Karpas-422 (cell line): ENCODE data around the gene OPCML. TPM values are rescaled to one million over a fixed set of nuclear protein-coding genes. Genes with fewer than 3 reads are reported as not detected.

Source experiments
- DNase-seq: peaks from one replicate; pipeline ENCODE4 v3.0.0-alpha.2; 2015
- H2AFZ ChIP-seq: fragments of 200-600 bp; sonication (generic); 2 replicates; pipeline ENCODE4 v1.6.1; 2014; ENCODE audit warnings: antibody characterized with exemption, low read length, mixed read lengths
- H3K27ac ChIP-seq: fragments of 200-600 bp; sonication (generic); 2 replicates; pipeline ENCODE4 v1.5.1; 2014; ENCODE audit warnings: mild to moderate bottlenecking, low read length, moderate library complexity
- H3K27me3 ChIP-seq: fragments of 200-600 bp; sonication (generic); 2 replicates; pipeline ENCODE4 v1.6.1; 2014; ENCODE audit warnings: low read length, mixed read lengths
- H3K36me3 ChIP-seq: fragments of 200-600 bp; sonication (generic); 2 replicates; pipeline ENCODE4 v1.6.1; 2014; ENCODE audit warnings: low read length, mixed read lengths; ENCODE audit not compliant: insufficient read depth
- H3K4me1 ChIP-seq: fragments of 200-600 bp; sonication (generic); 2 replicates; pipeline ENCODE4 v1.6.1; 2014; ENCODE audit warnings: mild to moderate bottlenecking, low read length, mixed read lengths
- H3K4me2 ChIP-seq: fragments of 200-600 bp; sonication (generic); 2 replicates; pipeline ENCODE4 v1.6.1; 2014; ENCODE audit warnings: low read length, low read depth, mild to moderate bottlenecking; ENCODE audit not compliant: poor library complexity, severe bottlenecking
- H3K4me3 ChIP-seq: fragments of 200-600 bp; sonication (generic); 2 replicates; pipeline ENCODE4 v1.5.1; 2014; ENCODE audit warnings: mild to moderate bottlenecking, antibody characterized with exemption, low read length, mixed read lengths
- H3K79me2 ChIP-seq: fragments of 200-600 bp; sonication (generic); 2 replicates; pipeline ENCODE4 v1.6.1; 2014; ENCODE audit warnings: mild to moderate bottlenecking, low read length, mixed read lengths
- H3K9ac ChIP-seq: fragments of 200-600 bp; sonication (generic); 2 replicates; pipeline ENCODE4 v1.6.0; 2014; ENCODE audit warnings: low read length
- H3K9me2 ChIP-seq: fragments of 200-600 bp; sonication (generic), shearing (Covaris generic); replicated peaks from 2 replicates; pipeline ENCODE4 v1.6.0; 2014; ENCODE audit warnings: mild to moderate bottlenecking, low read length, moderate library complexity; ENCODE audit not compliant: insufficient read depth
- H3K9me3 ChIP-seq: fragments of 300-700, 200-600 bp; sonication (generic); 2 replicates; pipeline ENCODE4 v1.6.1; 2014; ENCODE audit warnings: low read length, mixed read lengths
- H4K20me1 ChIP-seq: fragments of 200-600 bp; sonication (generic); 2 replicates; pipeline ENCODE4 v1.6.1; 2014; ENCODE audit warnings: mild to moderate bottlenecking, antibody characterized with exemption, low read length, low read depth; ENCODE audit not compliant: insufficient read depth
- total RNA-seq: library from RNA; depleted of rRNA; stranded (reverse); fragments of >200 nt; shearing (Covaris generic); gene quantifications from 2 replicates; pipeline ENCODE4 v1.2.3, GENCODE V29; 2014; ENCODE audit warnings: low replicate concordance

Gene OPCML
- total RNA-seq, 1 experiment from 2014 or later: not detected

DNA sequence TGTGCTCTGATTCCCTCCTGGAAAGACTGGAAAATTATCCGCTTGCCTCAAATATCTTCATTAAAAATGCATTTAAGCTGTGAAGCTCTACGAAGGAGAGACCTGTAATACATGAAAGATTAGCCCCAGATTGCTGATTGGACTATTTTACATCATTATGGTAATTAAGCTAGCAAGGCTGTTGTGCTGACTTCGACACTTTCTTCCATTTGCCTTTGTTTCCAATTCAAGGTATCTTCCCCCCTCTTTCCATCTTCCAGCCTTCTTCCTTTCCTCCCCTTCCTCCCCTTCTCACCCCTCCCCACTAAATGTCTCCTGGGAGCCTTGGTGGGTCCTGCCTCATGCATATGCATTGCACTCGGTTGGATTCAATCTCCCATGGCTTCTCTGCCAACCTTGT is 710.8 kb downstream of the OPCML start:
- no peak for DNase-seq
- no peak overlapping the region for H3K4me2 ChIP-seq
- H3K27ac ChIP-seq: no peak overlapping the region
- H3K36me3 ChIP-seq: no peaks in the 10 kb centered on the region
- H2AFZ ChIP-seq: no peak overlapping the region
- no peaks in the 10 kb centered on the region for H3K9me3 ChIP-seq
- no peak overlapping the region for H3K9ac ChIP-seq
- H3K79me2 ChIP-seq: no peaks in the 10 kb centered on the region
- H3K4me3 ChIP-seq: no peak overlapping the region
- H3K27me3 ChIP-seq: no peaks in the 10 kb centered on the region
- no peaks in the 10 kb centered on the region for H4K20me1 ChIP-seq
- H3K9me2 ChIP-seq: no peaks in the 10 kb centered on the region
- no peaks in the 10 kb centered on the region for H3K4me1 ChIP-seq

DNA sequence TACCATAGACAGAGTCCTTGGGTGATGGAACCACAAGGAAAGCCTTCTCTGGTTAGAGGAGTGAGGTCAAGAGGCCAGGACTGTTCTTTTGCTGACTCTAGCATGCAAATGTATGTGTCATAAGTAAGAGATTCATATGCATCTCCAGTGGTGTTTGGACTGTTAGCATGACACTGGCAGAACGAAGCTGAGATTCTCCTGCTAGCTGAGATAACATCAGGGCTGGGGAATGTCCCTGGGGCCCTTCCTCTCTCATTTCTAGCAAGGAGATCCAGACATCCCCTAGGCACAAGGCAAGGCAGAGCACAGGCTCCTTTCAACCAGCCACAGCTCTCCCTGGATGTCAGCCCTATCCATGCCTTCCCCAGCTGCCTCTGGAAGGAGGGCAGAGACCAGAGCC is 711.3 kb downstream of the OPCML start:
- no peaks in the 10 kb centered on the region for H3K9me2 ChIP-seq
- no peak overlapping the region for H3K27ac ChIP-seq
- no peaks in the 10 kb centered on the region for H3K79me2 ChIP-seq
- H3K9me3 ChIP-seq: no peaks in the 10 kb centered on the region
- H3K27me3 ChIP-seq: no peaks in the 10 kb centered on the region
- H3K4me1 ChIP-seq: no peaks in the 10 kb centered on the region
- no peak overlapping the region for H2AFZ ChIP-seq
- DNase-seq: no peak
- no peaks in the 10 kb centered on the region for H3K36me3 ChIP-seq
- H3K9ac ChIP-seq: no peak overlapping the region
- no peaks in the 10 kb centered on the region for H4K20me1 ChIP-seq
- no peak overlapping the region for H3K4me3 ChIP-seq
- no peak overlapping the region for H3K4me2 ChIP-seq

DNA sequence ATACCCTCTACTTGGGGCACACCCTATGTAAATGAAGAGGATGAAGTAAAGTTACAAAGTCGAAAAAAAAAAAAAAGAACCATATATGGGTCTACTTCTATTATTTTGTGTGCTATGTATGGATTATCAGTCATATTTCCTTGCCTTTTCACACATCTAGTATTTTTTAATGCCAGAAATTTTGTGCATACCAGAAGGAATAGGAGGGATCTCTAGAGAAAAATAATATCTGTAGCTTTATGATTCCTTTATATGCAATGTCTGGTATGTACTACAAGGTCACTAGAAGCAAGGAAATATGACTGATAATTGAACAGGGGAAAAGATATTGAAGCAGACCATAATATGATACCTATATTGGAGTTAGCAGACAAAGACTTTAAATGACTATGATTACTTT is 713.4 kb downstream of the OPCML start:
- H3K9ac ChIP-seq: no peak overlapping the region

DNA sequence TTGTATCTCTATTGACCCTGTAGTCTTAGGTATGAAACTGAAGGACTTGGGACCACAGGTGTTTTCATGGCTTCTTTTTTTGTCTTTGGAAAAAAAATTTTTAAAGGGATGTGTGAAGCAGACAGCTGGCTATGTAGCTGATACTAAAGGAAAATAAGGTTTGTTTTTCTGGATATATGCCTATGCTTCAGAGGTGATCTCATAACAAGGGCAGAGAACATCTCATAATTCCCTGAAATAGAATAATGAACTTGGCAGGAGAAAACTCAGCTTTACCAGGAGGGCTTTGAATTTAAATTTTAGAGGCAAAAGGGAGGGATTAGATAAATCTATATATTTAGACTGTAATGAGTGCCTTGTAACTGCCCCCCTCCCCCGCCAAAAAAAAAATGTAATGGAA is 714.9 kb downstream of the OPCML start:
- Histone ChIP-seq H3K27me3 (no peaks in the 10 kb centered on the region), H3K4me2 (no peak overlapping the region), H3K9ac (no peak overlapping the region), H4K20me1 (no peaks in the 10 kb centered on the region), H3K9me3 (no peaks in the 10 kb centered on the region), H3K9me2 (no peaks in the 10 kb centered on the region), H2AFZ (no peak overlapping the region), H3K36me3 (no peaks in the 10 kb centered on the region), H3K4me1 (no peaks in the 10 kb centered on the region), H3K27ac (no peak overlapping the region), H3K4me3 (no peak overlapping the region), H3K79me2 (no peaks in the 10 kb centered on the region)
- no peak for DNase-seq

More for the DNA sequence above, 713.4 kb downstream of the OPCML start:
- Histone ChIP-seq H4K20me1 (no peaks in the 10 kb centered on the region), H3K27me3 (no peaks in the 10 kb centered on the region), H3K79me2 (no peaks in the 10 kb centered on the region), H3K4me1 (no peaks in the 10 kb centered on the region), H3K36me3 (no peaks in the 10 kb centered on the region), H3K9me2 (no peaks in the 10 kb centered on the region), H3K27ac (no peak overlapping the region), H3K4me2 (no peak overlapping the region), H3K4me3 (no peak overlapping the region), H2AFZ (no peak overlapping the region), H3K9me3 (no peaks in the 10 kb centered on the region)
- DNase-seq: no peak

DNA sequence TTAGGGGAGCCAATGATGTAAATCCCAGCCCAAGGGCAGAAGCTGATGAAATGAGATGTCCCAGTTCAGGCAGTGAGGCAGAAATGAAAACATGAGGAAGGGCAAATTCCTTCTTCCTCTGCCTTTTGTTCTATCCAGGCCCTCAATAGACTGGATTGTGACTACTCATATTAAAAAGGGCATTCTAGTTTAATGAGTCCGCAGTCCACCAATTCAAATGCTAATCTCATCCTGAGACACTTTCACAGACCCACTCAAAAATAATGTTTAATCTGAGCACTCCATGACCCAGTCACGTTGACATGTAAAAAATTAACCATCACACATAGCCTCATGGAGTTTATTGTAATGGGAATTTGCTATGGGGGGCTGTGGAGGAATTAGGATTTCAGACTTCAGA is 717.9 kb downstream of the OPCML start:
- Histone ChIP-seq H3K9me2 (no peaks in the 10 kb centered on the region), H3K36me3 (no peaks in the 10 kb centered on the region), H3K4me1 (no peaks in the 10 kb centered on the region), H3K4me3 (no peak overlapping the region), H4K20me1 (no peaks in the 10 kb centered on the region), H3K27ac (no peak overlapping the region), H3K79me2 (no peaks in the 10 kb centered on the region), H2AFZ (no peak overlapping the region), H3K27me3 (no peaks in the 10 kb centered on the region), H3K9me3 (no peaks in the 10 kb centered on the region), H3K4me2 (no peak overlapping the region), H3K9ac (no peak overlapping the region)
- no peak for DNase-seq

DNA sequence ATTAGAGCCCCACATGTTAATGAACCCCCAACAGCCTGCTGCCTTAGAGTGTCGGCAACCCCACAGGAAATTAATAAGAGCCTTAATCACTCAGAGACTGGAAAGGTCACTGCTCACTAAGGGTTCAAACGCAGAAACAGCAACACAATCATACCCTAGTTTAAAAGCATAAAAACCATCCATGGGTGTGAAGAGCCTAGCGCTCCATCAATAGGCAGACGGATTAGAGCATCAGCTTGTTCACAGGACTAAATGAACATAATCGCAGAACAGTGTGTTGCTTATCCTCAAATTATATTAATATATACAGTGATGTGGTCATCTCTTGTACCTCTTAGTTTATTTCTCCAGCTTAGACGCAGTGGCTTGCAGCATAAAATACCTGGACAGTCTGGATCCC is 720.7 kb downstream of the OPCML start:
- H3K79me2 ChIP-seq: no peaks in the 10 kb centered on the region
- no peaks in the 10 kb centered on the region for H4K20me1 ChIP-seq
- no peaks in the 10 kb centered on the region for H3K27me3 ChIP-seq
- no peak overlapping the region for H3K27ac ChIP-seq
- no peaks in the 10 kb centered on the region for H3K4me1 ChIP-seq
- no peak overlapping the region for H3K4me3 ChIP-seq
- H3K9me2 ChIP-seq: no peaks in the 10 kb centered on the region
- H2AFZ ChIP-seq: no peak overlapping the region
- H3K36me3 ChIP-seq: no peaks in the 10 kb centered on the region
- no peaks in the 10 kb centered on the region for H3K9me3 ChIP-seq
- H3K4me2 ChIP-seq: no peak overlapping the region
- no peak overlapping the region for H3K9ac ChIP-seq
- DNase-seq: no peak

DNA sequence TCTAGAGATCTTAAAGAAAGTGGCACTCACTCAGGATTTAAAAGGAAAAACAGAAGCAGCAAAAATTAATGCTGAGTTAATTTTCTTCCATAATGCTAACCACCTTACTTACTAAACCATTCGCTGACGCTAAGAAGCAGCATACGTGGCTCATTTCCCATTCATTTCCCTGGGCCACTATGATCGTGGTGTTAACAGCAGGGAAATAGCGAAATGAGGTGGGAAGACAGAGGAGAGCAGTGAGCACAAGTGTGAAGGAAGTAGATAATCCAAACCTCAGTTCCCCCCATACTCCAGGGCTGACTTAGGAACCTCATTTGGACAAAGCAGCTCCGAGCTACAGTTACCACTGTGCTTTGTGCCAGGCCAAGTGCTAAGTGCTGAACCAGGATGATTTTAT is 723.2 kb downstream of the OPCML start:
- no peaks in the 10 kb centered on the region for H3K79me2 ChIP-seq
- no peaks in the 10 kb centered on the region for H3K36me3 ChIP-seq
- no peaks in the 10 kb centered on the region for H3K27me3 ChIP-seq
- H3K27ac ChIP-seq: no peak overlapping the region
- no peaks in the 10 kb centered on the region for H4K20me1 ChIP-seq
- no peak overlapping the region for H3K4me2 ChIP-seq
- no peak overlapping the region for H2AFZ ChIP-seq
- no peak for DNase-seq
- no peak overlapping the region for H3K4me3 ChIP-seq
- no peaks in the 10 kb centered on the region for H3K9me3 ChIP-seq
- H3K9me2 ChIP-seq: no peaks in the 10 kb centered on the region
- no peak overlapping the region for H3K9ac ChIP-seq
- H3K4me1 ChIP-seq: no peaks in the 10 kb centered on the region

DNA sequence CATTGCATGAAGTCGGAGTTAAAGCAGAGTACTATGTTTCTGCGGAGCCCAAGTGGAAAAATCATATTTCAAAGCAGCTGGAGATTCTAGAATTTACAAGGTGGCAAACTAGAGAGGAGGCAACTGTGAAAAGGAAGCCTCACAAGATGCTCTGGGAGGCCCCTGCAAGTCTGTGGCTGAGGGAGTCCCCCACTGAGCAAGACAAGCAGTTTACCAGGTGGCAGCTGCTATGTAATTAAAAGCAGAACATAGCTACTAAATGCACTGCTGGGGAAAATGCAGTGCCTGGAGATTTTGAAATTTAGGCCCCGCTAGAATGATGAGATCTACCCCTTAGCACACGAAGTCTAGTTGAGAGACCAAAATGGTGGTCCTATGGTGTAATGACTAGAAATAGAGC is 728.0 kb downstream of the OPCML start:
- Histone ChIP-seq H3K4me3 (no peak overlapping the region), H3K9me3 (no peaks in the 10 kb centered on the region), H3K27me3 (no peaks in the 10 kb centered on the region), H3K4me2 (no peak overlapping the region), H3K9ac (no peak overlapping the region), H3K36me3 (no peaks in the 10 kb centered on the region), H3K4me1 (no peaks in the 10 kb centered on the region), H3K27ac (no peak overlapping the region), H4K20me1 (no peaks in the 10 kb centered on the region), H3K79me2 (no peaks in the 10 kb centered on the region), H2AFZ (no peak overlapping the region), H3K9me2 (no peaks in the 10 kb centered on the region)
- DNase-seq: no peak

DNA sequence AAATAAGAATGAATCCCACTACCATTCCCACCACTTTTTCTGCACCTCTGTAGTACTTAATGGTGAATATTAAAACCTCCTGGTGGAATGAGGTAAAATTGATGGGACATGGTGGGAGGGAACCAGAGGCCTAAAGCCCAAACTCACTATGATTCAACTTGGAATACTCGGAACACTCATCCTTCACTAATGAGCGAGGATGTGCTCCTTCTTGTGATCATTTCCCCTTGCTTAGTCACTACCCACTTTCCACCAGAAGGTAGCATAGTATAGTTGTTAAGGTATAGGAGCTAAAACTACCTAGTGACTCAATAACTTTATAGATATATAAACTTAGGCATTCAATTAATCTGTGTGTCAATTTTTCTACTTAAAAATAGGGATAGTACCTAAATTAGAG is 728.9 kb downstream of the OPCML start:
- Histone ChIP-seq H3K9me2 (no peaks in the 10 kb centered on the region), H3K79me2 (no peaks in the 10 kb centered on the region), H3K4me3 (no peak overlapping the region), H3K27me3 (no peaks in the 10 kb centered on the region), H2AFZ (no peak overlapping the region), H3K4me2 (no peak overlapping the region), H3K27ac (no peak overlapping the region), H3K9me3 (no peaks in the 10 kb centered on the region), H3K36me3 (no peaks in the 10 kb centered on the region), H4K20me1 (no peaks in the 10 kb centered on the region), H3K4me1 (no peaks in the 10 kb centered on the region), H3K9ac (no peak overlapping the region)
- DNase-seq: no peak
